Lung (tissue), 12 donors: ENCODE results near the gene SLC16A2. TPM values are rescaled to one million over a fixed set of nuclear protein-coding genes. Genes with fewer than 3 reads are reported as not detected.

ENCODE experiments used
- ATAC-seq: fragments of 200-7000 bp; cut with Tn5 transposase; one replicate; pipeline ENCODE4 v1.9.1; 2020; ENCODE audit warnings: moderate number of reproducible peaks; ENCODE audit not compliant: insufficient read depth, low FRiP score
- DNase-seq, 3 donors: peaks; one replicate each; pipeline ENCODE4 v3.0.0-alpha.2; 2013 to 2017
- H3K27ac ChIP-seq, 2 donors: one replicate each; pipeline ENCODE4 v1.5.1; 2013; ENCODE audit warnings: mild to moderate bottlenecking in 2 of 2, moderate library complexity in 2 of 2, control low read depth in 1 of 2, inconsistent platforms in 1 of 2, low read depth in 1 of 2, low read length in 1 of 2
- H3K27me3 ChIP-seq, 3 donors: one replicate each; pipeline ENCODE4 v1.5.1; 2013; ENCODE audit warnings: low read length in 2 of 3; ENCODE audit not compliant: control insufficient read depth in 3 of 3, insufficient read depth in 3 of 3
- H3K36me3 ChIP-seq, 4 donors: one replicate each; pipeline ENCODE4 v1.5.1; 2013; ENCODE audit warnings: low read length in 4 of 4, mild to moderate bottlenecking in 1 of 4, moderate library complexity in 1 of 4; ENCODE audit not compliant: control insufficient read depth in 4 of 4, insufficient read depth in 4 of 4
- H3K4me1 ChIP-seq, 5 donors: one replicate each; pipeline ENCODE4 v1.5.1; 2013; ENCODE audit warnings: low read length in 5 of 5, mild to moderate bottlenecking in 2 of 5, moderate library complexity in 1 of 5; ENCODE audit not compliant: control insufficient read depth in 5 of 5, insufficient read depth in 5 of 5
- H3K4me3 ChIP-seq: one replicate; pipeline ENCODE4 v1.5.1; 2013; ENCODE audit warnings: mild to moderate bottlenecking, control low read depth, moderate library complexity
- H3K9ac ChIP-seq, 2 donors: one replicate each; pipeline ENCODE4 v1.5.1; 2013; ENCODE audit warnings: low read length in 2 of 2, control low read depth in 1 of 2; ENCODE audit not compliant: insufficient read depth in 1 of 2
- H3K9me3 ChIP-seq, 4 donors: one replicate each; pipeline ENCODE4 v1.5.1; 2013; ENCODE audit warnings: low read length in 3 of 4, mild to moderate bottlenecking in 1 of 4, moderate library complexity in 1 of 4; ENCODE audit not compliant: control insufficient read depth in 4 of 4, insufficient read depth in 3 of 4
- CTCF ChIP-seq: IDR thresholded peaks from 2 replicates; pipeline ENCODE4 v1.5.1; 2012; ENCODE audit warnings: mild to moderate bottlenecking; ENCODE audit errors: control extremely low read depth, extremely low read depth
- WGBS, 2 donors: extraction: QIAGEN DNeasy Blood & Tissue Kit; methylation state at CpG; one replicate each; pipeline ENCODE4 v1.1.7; 2013; 5-methylcytosine and 5-hydroxymethylcytosine counted together
- polyA plus RNA-seq, 2 donors: library from polyadenylated mRNA; stranded (reverse); fragments of 200-250 nt; gene quantifications; one replicate each; pipeline ENCODE4 v1.2.1, GENCODE V29; 2013
- total RNA-seq, 2 donors: library from RNA; depleted of rRNA in 1 of 2; stranded (reverse); fragments of >200 nt in 1 of 2; gene quantifications; one replicate each; pipeline ENCODE4 v1.2.1, GENCODE V29; 2014 to 2021
- donor health status: control.
- donor health status: control.
- donor health status: Bipolar disorder and iron deficiency.
- donor health status: healthy.
- donor health status: DM: yes; HTN: yes; CAD: no.

Gene SLC16A2
- total and polyA plus RNA-seq, 4 donors = 2.1 to 13.4 (median 8.3) TPM

GRCh38 chrX:74500067-74500466 is 78.8 kb downstream of the SLC16A2 start:
- H3K4me1 ChIP-seq = no peaks in the 10 kb centered on the region
- ATAC-seq = no peak
- no peaks in the 10 kb centered on the region for H3K36me3 ChIP-seq
- H3K27ac ChIP-seq = no peak overlapping the region
- no peak overlapping the region for H3K4me3 ChIP-seq
- 56 to 73% methylated on average over 2 of the region's 2 CpGs for WGBS, 2 donors
- H3K27me3 ChIP-seq = peaks cover 0 to 9% (median 0%) of the 10 kb centered on the region in 3 donors
- H3K9me3 ChIP-seq = peaks cover 0 to 2% (median 0%) of the 10 kb centered on the region in 4 donors
- no peak for TF ChIP-seq CTCF
- H3K9ac ChIP-seq = no peak overlapping the region
- no peak for DNase-seq

- Histone ChIP-seq H3K27me3 (peaks cover 0 to 9% (median 0%) of the 10 kb centered on the region in 3 donors), H3K4me1 (no peaks in the 10 kb centered on the region), H3K4me3 (no peak overlapping the region), H3K36me3 (no peaks in the 10 kb centered on the region), H3K27ac (no peak overlapping the region), H3K9ac (no peak overlapping the region), H3K9me3 (peaks cover 0 to 2% (median 0%) of the 10 kb centered on the region in 4 donors)
- ATAC-seq (no peak), DNase-seq (no peak)
- TF ChIP-seq CTCF = no peak
- 87 to 94% methylated on average over 4 of the region's 4 CpGs for WGBS, 2 donors
These were observed 79.3 kb downstream of the SLC16A2 start for GRCh38 chrX:74500555-74500954.

- DNase-seq (peak in 1 of 3 donors; percentile 46), ATAC-seq (no peak)
- H3K27ac ChIP-seq = no peak overlapping the region
- no peak for TF ChIP-seq CTCF
- no peak overlapping the region for H3K4me3 ChIP-seq
- H3K4me1 ChIP-seq = no peaks in the 10 kb centered on the region
- 33 to 63% methylated on average over 2 of the region's 2 CpGs for WGBS, 2 donors
- peaks cover 0 to 5% (median 0%) of the 10 kb centered on the region in 3 donors for H3K27me3 ChIP-seq
- no peaks in the 10 kb centered on the region for H3K9me3 ChIP-seq
- H3K9ac ChIP-seq = no peak overlapping the region
- H3K36me3 ChIP-seq = no peaks in the 10 kb centered on the region
These were observed 84.1 kb downstream of the SLC16A2 start for GRCh38 chrX:74505437-74505836.
